Neural cell (in vitro differentiated cells): ENCODE data around the gene ACOT2.

ENCODE experiments used
- POLR2AphosphoS5 ChIP-seq: IDR thresholded peaks from 2 replicates; pipeline ENCODE4 v1.6.1; 2012
- REST ChIP-seq: IDR thresholded peaks from 2 replicates; pipeline ENCODE4 v1.6.1; 2012; ENCODE audit warnings: borderline replicate concordance
- TF ChIP-seq, protein P1 (sequence below): fragments of 450-650 bp; IDR thresholded peaks from 2 replicates; pipeline ENCODE4 v1.5.1; 2014; ENCODE audit warnings: antibody characterized with exemption, mild to moderate bottlenecking, moderate library complexity; ENCODE audit not compliant: poor library complexity, severe bottlenecking

- TF ChIP-seq POLR2AphosphoS5 (no peak), REST (no peak)
- TF ChIP-seq, protein P1, sequence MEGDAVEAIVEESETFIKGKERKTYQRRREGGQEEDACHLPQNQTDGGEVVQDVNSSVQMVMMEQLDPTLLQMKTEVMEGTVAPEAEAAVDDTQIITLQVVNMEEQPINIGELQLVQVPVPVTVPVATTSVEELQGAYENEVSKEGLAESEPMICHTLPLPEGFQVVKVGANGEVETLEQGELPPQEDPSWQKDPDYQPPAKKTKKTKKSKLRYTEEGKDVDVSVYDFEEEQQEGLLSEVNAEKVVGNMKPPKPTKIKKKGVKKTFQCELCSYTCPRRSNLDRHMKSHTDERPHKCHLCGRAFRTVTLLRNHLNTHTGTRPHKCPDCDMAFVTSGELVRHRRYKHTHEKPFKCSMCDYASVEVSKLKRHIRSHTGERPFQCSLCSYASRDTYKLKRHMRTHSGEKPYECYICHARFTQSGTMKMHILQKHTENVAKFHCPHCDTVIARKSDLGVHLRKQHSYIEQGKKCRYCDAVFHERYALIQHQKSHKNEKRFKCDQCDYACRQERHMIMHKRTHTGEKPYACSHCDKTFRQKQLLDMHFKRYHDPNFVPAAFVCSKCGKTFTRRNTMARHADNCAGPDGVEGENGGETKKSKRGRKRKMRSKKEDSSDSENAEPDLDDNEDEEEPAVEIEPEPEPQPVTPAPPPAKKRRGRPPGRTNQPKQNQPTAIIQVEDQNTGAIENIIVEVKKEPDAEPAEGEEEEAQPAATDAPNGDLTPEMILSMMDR: no peak
Measured at GRCh38 chr14:73524493-73524892, 44.5 kb upstream of the ACOT2 start.
